DOHH2 (cell line): Measurements from ENCODE around the gene PRPS2.

Experiments used
- EZH2phosphoT487 ChIP-seq: fragments of 200-600 bp; sonication (generic); IDR thresholded peaks from 2 replicates; pipeline ENCODE4 v1.6.1; 2017; ENCODE audit warnings: borderline replicate concordance, mild to moderate bottlenecking, antibody characterized with exemption, low read length, moderate library complexity, mixed read lengths
- TF ChIP-seq, protein P1 (sequence below): fragments of 200-600 bp; sonication (generic); IDR thresholded peaks from one replicate; pipeline ENCODE4 v1.5.1; 2014; ENCODE audit warnings: antibody characterized with exemption, mild to moderate bottlenecking, low read depth, low read length; ENCODE audit not compliant: poor library complexity, severe bottlenecking

DNA sequence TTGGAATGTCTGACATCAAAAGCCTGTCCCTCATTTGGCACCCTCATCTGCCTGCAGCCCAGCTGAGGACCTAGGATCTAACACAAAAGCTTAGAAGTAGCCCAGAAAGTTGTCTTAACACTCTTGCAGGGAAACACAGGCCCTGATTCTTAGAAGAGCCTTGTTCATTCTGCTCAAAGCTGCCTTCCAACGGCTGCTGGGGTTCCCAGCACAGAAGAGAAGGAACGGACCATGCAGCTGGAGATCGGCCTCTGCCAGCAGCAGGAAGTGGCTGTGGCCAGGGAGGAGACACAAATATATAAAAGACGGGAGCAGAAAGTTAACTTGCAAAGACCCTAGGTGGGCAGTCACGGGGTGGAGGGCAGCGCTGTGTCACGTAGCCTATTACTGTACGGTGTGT is 20.4 kb downstream of the PRPS2 start:
- TF ChIP-seq EZH2phosphoT487 = no peak
- TF ChIP-seq, protein P1, sequence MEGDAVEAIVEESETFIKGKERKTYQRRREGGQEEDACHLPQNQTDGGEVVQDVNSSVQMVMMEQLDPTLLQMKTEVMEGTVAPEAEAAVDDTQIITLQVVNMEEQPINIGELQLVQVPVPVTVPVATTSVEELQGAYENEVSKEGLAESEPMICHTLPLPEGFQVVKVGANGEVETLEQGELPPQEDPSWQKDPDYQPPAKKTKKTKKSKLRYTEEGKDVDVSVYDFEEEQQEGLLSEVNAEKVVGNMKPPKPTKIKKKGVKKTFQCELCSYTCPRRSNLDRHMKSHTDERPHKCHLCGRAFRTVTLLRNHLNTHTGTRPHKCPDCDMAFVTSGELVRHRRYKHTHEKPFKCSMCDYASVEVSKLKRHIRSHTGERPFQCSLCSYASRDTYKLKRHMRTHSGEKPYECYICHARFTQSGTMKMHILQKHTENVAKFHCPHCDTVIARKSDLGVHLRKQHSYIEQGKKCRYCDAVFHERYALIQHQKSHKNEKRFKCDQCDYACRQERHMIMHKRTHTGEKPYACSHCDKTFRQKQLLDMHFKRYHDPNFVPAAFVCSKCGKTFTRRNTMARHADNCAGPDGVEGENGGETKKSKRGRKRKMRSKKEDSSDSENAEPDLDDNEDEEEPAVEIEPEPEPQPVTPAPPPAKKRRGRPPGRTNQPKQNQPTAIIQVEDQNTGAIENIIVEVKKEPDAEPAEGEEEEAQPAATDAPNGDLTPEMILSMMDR = no peak
